HL-60 (cell line): ENCODE results near the gene VSNL1.

Experiments
- CTCF ChIP-seq: IDR thresholded peaks from one replicate; pipeline ENCODE4 v1.5.1; 2011; ENCODE audit warnings: low read length, control low read depth, inconsistent platforms; ENCODE audit not compliant: insufficient read depth
- GABPA ChIP-seq: IDR thresholded peaks from 2 replicates; pipeline ENCODE4 v1.6.1; 2012; ENCODE audit warnings: low read depth
- POLR2AphosphoS5 ChIP-seq: IDR thresholded peaks from 2 replicates; pipeline ENCODE4 v1.6.1; 2012; ENCODE audit warnings: low read depth
- REST ChIP-seq: IDR thresholded peaks from 2 replicates; pipeline ENCODE4 v1.6.1; 2012; ENCODE audit warnings: low read depth; ENCODE audit not compliant: insufficient replicate concordance
- SPI1 ChIP-seq: IDR thresholded peaks from 2 replicates; pipeline ENCODE4 v1.6.1; 2012; ENCODE audit warnings: low read depth, mild to moderate bottlenecking, borderline replicate concordance

GRCh38 chr2:17674817-17675216, 134.3 kb downstream of the VSNL1 start:
- TF ChIP-seq CTCF, result no peak
- no peak for TF ChIP-seq POLR2AphosphoS5
- no peak for TF ChIP-seq GABPA
- no peak for TF ChIP-seq REST
- TF ChIP-seq SPI1, result no peak
